ENCODE data around the gene RNF223.
"Not testable (repeated sequence)": the region's sequence is repeated elsewhere in the genome, so short reads cannot be mapped to it uniquely, and the experiment has no call there.

Gene RNF223

DNA sequence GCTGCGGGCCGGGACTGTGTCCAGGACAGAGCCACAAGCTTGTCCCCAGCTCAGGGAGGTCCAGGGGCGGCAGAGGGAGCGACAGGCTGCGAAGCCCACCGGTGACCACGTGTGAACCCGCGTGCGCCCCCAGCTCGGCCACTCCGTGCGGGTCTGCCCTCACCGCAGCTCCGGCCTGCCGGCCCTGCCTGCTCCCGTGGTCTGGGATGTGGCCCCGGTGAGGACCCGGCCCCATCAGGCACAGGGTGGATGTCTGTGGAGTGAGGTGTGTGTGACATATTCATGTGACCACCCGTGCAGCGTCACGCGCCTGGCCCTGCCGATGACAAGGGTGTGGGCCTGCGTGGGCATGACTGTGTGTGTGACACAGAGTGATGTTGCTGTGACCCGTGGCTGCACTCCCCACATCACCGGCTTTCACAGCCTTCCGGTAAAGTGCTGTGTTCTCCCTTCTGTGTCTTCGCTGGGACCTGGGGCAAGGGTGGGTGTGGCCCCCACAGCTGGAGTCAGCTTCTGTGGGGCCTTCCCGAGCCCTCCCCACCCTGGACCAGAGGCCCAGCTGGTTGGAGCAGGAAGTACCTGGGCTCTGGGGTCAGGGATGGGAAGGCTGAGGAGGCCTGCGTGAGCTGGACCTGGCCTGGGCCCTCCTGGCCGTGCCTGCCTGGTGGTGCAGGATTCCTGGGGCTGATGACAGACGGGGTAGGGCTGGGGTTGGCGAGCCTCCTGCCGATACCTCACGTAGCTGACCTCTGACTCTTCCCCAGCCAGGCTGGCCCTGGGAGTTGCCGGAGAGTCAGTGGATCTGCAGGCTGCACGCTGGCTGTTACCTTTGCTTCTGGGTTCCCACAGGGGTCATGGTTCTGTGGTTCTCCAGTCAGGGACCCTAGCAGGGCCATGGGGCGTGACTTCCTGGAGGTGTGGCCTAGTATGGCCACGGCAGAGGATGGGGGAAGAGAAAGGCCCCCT lies 4.1 kb downstream of the RNF223 start:
- no peak for DNase-seq

- DNase-seq, result peak; percentile 87 to 91
Observed at GRCh38 chr1:1069056-1069710, 4.9 kb downstream of the RNF223 start.

GRCh38 chr1:1068517-1069055 lies 5.5 kb downstream of the RNF223 start:
- DNase-seq, result peak; percentile 42 to 49

DNA sequence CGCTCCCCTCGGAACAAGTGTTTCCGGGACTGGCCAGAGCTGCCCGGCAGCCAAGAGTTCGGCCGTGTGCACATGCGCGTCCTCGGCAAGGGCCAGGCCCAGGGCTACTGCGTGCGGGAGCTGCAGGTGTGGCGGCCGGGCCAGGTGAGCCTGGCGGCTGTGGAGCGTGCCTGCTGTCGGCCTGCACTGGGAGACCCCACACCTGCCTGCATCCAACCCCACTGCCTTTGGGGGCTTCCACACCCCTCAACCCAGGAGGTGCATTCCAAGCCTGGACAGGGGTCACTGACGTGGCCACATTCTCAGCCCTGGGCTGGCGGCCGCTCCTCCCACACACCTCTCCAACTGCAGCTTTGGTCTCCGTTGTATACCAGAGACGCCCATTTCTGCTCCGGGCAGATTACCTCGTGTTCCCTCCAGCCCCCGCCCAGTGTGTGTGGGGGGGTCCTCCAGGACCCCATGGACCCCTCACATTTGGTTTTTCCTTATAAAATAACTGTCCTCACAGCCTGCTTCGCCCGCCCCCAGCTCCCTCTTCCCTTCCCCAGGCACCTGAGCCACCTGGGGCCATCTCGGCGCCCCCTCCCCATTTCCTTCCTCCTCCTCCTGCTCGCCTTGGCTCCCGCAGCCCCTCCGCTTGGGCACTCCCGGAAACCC lies 6.1 kb downstream of the RNF223 start:
- no peak for DNase-seq

GRCh38 chr1:1067284-1067859 lies 6.7 kb downstream of the RNF223 start:
- DNase-seq, result no peak

DNA sequence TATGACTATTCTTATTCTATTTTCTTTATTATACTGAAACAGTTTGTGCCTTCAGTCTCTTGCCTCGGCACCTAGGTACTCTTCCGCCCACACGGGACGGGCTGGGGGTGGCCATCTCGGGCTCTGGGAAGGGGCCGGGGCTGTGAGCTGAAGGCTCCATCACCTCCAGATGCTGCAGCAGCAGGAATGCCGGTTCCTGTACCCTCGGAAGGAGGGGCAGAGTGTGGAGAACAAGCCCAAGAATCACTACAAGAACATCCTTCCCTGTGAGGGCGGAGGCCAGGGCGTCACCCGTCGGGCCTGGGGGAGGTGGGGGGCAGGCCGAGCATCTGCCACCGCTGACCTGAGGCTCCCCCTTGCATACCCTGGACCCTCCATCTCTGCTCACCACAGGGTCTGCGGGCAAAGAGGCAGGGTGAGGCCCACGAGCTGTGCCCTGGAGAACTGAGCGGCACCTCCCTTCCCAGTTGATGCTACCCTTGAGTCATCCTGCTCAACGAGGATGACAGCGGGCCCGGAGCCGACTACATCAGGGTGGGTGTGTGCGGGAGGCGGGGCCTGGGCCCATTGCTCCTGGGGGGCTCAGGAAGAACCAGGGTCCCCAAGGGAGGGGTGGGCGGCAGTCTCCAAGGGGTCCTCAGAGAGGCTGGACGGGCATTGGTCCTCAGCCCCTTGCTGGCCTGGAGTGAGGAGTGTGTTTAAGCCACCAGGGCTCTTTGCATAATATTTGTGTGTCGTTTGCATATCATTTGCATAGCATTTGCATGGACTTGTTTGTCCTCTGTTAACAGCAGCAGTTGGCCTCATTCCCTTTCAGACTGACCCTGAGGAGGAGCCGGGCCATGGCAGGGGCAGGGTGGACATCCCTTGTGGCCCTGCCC lies 7.5 kb downstream of the RNF223 start:
- DNase-seq, result peak in 1 of 2 donors; percentile 34

DNA sequence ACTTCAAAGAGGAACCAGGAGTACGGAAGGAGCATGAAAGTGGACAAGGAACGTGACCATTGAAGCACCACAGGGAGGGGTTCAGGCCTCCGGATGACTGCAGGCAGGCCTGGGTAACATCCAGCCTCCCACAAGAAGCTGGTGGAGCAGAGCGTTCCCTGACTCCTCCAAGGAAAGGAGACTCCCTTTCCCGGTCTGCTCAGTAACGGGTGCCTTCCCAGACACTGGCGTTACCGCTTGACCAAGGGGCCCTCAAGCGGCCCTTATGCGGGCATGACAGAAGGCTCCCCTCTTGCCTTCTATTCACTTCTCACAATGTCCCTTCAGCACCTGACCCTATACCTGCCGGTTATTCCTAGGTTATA lies 8.2 kb downstream of the RNF223 start:
- not testable (repeated sequence) for DNase-seq

DNA sequence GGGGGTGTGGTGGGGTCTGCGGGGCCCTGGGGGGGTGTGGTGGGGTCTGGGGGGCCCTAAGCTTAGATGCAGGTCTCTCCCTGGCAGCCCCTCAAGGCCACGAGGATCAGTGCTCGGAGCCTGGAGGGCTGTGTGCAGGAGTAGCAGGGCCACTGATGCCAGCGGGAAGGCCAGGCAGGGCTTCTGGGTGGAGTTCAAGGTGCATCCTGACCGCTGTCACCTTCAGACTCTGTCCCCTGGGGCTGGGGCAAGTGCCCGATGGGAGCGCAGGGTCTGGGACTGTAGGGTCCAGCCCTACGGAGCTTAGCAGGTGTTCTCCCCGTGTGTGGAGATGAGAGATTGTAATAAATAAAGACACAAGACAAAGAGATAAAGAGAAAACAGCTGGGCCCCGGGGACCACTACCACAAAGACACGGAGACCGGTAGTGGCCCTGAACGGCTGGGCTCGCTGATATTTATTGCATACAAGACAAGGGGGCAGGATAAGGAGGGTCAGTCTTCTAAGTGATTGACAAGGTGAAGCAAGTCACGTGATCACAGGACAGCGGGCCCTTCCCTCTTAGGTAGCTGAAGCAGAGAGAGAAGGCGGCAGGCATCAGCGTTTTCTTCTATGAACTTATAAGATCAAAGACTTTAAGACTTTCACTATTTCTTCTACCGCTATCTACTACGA lies 8.7 kb downstream of the RNF223 start:
- DNase-seq, result no peak

DNA sequence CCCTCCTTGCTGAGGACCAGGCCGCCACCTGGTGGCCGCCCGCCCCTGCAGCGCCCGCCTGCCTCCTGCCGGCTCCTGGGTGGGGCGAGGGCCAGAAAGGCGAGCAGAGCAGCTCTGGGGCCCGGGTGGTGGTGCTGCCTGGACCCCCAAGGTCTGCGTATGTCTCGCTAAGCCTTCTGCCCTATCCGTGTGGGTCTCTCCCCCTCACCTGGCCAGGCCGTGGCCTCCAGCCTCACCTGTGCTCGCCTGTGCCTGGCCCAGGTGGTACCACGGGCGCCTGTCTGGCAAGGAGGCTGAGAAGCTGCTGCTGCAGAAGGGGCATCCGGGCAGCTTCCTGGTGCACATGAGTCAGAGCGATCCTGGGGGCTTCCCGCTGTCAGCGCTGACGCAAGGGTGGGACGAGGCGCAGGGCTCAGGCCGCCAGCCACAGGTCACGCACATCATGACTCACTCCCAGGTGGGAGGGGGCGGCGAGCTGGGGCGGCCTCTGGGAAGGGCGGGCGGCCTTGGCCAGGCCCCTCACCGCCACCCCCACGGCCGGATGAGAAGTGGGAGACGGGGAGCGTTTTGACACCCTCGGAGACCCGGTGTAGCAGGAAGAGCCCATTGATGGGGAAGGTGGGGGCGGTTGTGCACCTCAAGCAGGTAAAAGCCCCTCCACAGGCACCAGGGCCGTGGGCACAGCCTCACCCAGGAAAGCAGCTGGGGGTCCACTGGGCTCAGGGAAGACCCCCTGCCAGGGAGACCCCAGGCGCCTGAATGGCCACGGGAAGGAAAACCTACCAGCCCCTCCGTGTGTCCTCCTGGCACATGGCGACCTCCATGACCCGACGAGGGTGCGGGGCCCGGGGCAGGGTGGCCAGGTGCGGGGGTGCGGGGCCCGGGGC lies 9.9 kb downstream of the RNF223 start:
- DNase-seq, result peak; percentile 90 to 94

DNA sequence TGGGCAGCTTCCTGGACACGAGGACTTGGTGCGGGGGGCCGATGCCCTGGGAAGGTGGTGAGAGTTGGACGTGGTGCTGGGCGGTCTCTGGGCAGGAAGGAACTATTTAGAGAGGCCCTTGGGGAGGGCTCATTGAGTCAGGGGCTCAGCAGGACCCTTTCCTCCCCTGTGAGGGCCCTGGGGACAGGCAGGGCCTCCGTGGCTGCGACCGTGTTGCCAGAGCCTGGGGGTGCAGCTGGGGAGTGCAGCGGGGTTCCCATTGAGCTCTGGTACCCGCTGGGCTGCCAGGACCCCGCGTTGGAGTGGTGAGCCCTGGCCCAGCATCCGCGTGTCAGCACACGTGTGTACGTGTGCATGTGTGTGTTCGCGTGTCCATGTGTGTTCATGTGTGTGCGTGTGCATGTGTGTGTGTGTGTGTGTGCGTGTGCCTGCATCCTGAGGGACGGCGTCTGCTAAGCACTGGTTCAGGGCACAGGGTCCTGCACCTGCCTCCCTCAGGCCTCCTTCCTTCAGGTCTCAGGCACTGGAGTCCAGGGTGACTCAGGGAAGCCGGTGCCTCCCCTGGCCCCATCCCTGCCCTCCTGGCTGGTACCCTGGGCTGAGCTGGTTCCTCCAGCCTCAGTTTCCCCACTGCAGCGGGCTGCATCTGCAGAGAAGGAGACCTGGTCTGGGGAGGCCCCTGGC lies 10.7 kb downstream of the RNF223 start:
- no peak for DNase-seq

DNA sequence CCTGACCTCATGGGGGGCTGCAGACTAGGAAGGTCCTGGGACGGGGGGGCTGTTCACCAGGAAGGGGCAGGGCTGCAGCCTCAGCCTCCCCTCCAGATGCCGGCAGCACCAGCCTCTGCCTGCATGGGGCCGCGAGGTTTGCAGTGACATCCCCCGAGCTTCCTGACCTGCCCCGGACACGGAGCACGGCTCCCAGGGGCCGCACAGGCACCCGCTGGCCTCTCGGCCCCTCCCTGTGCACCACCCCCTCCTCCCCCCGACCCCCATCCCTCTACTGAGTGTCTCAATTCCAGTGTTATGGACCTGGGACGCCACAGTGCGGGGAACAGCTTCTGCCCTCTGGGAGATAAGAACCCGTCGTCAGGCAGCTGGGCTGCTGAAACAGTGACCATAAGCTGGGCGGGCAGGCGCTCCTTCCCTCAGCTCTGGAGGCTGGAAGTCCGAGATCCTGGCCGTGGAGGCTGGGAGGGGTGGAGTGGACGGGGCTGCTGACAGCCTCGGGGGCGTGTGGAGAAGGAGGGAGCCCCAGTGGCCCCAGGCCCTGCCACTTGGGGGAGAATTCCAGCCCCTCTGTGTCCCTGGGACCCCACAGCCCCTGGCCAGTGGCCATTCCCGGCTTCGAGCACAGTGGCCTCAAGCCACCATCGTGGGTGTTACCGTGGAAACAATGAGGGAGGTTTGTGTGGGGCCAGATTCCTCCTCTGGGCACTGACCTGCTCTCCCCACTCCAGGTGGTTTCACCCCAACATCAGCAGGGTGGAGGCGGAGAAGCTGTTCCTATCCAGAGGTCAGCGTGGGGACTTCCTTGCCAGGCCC lies 11.6 kb downstream of the RNF223 start:
- DNase-seq, result no peak

DNA sequence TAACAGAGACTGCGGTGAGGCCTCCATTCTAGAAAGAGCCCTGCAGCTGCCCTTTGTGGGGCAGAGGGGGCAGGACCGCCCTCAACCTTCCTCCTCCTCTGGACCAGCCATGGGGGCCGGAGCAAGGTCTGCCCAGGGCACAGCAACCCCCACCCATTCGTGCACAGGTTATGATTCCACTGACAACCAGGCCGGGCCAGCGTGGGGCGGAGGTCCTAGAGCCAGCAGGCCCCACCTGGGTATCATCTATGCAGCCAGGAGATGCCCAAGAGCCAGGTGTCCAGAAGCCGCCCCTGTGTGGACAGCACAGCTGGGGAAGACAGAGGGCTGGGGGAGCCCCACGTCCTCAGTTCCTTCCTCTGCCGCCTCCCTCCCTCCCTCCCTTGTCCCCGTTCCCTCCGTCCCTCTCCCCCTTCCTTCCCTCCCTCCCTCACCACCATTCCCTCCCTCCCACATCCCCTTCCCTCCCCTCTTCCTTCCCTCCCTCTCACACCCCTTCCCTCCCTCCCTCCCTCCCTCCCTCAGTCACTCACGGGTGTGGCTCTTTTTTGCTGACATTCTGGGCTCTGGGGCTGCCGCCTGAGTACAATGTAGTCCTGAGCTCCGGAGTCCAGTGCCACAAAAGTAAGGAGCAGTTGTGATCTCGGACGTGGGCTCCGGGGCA lies 12.3 kb downstream of the RNF223 start:
- DNase-seq, result no peak

DNA sequence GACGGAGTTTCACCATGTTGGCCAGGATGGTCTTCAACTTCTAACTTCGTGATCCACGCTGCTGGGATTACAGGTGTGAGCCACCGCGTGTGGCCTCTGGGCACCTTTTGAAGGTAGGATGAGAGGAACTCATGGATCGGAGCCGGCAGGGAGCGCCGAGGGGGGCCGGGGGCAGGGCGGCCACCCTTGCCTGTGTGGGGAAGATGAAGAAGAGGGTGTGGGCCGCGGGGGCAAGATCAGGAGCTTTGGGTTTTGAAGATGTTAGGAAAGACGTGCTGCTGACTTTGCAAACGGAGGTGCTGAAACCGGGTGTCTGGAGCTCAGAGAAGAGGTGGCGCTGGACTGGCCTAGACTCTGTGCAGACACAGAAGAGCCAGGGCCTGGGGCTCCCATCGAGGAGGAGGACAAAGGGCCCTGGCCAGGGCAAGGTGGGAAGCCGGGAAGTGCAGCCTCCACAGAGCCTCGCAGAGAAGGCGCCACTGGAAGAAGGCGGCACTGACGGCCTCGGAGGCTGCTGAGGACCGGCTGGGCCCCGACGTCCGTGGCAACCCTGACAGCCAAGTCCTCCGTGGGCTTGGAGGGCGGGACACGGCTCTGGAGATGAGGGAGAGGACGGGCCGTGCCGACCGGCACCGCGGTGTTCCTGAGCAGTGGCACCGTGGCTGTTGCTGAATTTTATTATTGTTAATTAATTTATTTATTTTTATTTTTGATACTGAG lies 13.7 kb downstream of the RNF223 start:
- DNase-seq, result no peak

GRCh38 chr1:1059494-1060280 lies 14.4 kb downstream of the RNF223 start:
- DNase-seq, result peak; percentile 88 to 92

GRCh38 chr1:1058921-1059493 lies 15.1 kb downstream of the RNF223 start:
- peak; percentile 32 to 37 for DNase-seq
